ENCODE measurements around the gene WDR75. TPM values are rescaled to one million over a fixed set of nuclear protein-coding genes. Genes with fewer than 3 reads are reported as not detected.

The WDR75 gene
- total and polyA plus RNA-seq, 2 donors from 2014 or later: 15.6 to 28.3 TPM

DNA sequence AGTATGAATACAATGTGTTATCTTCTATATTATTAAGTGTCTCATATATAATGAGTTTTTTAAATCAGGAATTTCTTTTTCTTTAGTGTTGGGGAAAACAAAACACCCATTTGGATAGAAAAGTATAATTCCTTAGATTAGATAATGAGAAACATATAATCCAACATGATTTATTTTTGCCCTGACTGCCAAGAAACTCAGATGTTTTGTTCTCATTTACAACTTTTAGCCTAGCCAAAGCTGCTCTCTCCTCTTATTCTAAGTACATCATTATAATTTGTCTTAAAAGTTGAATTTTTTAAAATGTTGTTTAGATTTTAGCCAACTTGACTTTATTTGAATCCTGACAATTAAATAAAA is 70.7 kb downstream of the WDR75 start:
- no peaks in the 10 kb centered on the region for H3K36me3 ChIP-seq (ENCODE audit: control insufficient read depth in 2 of 3, insufficient read depth in 3 of 3, low read length in 3 of 3)
- H3K27ac ChIP-seq (ENCODE audit: low read depth in 2 of 2, low read length in 2 of 2): no peak overlapping the region
- FAIRE-seq (no peak), DNase-seq (no peak)
- TF ChIP-seq CTCF (IDR thresholded peaks at IDR 0.05; ENCODE audit: borderline replicate concordance, extremely low read depth, insufficient read depth): no peak
- H3K9ac ChIP-seq (ENCODE audit: low read length in 3 of 3): no peak overlapping the region
- no peaks in the 10 kb centered on the region for H3K9me3 ChIP-seq (ENCODE audit: control insufficient read depth in 2 of 3, insufficient read depth in 1 of 3, low read length in 3 of 3)
- H3K4me1 ChIP-seq (ENCODE audit: control insufficient read depth in 2 of 3, insufficient read depth in 2 of 3, low read depth in 1 of 3, low read length in 3 of 3): no peaks in the 10 kb centered on the region
- H3K4me3 ChIP-seq (ENCODE audit: low read length in 3 of 3): no peak overlapping the region
- intact Hi-C loops (cut with DNase I): no loop called here
- no peaks in the 10 kb centered on the region for H3K27me3 ChIP-seq (ENCODE audit: control insufficient read depth, insufficient read depth, low read length)

- H3K9me3 ChIP-seq (ENCODE audit: control insufficient read depth in 2 of 3, insufficient read depth in 1 of 3, low read length in 3 of 3): no peaks in the 10 kb centered on the region
- no peak overlapping the region for H3K9ac ChIP-seq (ENCODE audit: low read length in 3 of 3)
- FAIRE-seq: no peak
- H3K27me3 ChIP-seq (ENCODE audit: control insufficient read depth, insufficient read depth, low read length): no peaks in the 10 kb centered on the region
- no peak overlapping the region for H3K27ac ChIP-seq (ENCODE audit: low read depth in 2 of 2, low read length in 2 of 2)
- H3K4me3 ChIP-seq (ENCODE audit: low read length in 3 of 3): no peak overlapping the region
- H3K36me3 ChIP-seq (ENCODE audit: control insufficient read depth in 2 of 3, insufficient read depth in 3 of 3, low read length in 3 of 3): no peaks in the 10 kb centered on the region
- DNase-seq: no peak
- no peaks in the 10 kb centered on the region for H3K4me1 ChIP-seq (ENCODE audit: control insufficient read depth in 2 of 3, insufficient read depth in 2 of 3, low read depth in 1 of 3, low read length in 3 of 3)
- TF ChIP-seq CTCF (IDR thresholded peaks at IDR 0.05; ENCODE audit: borderline replicate concordance, extremely low read depth, insufficient read depth): no peak
- intact Hi-C loops (cut with DNase I): no loop called here
Measured at GRCh38 chr2:189512879-189513278, 71.6 kb downstream of the WDR75 start.

GRCh38 chr2:189514104-189514503 is 72.8 kb downstream of the WDR75 start:
- no peak overlapping the region for H3K4me3 ChIP-seq (ENCODE audit: low read length in 3 of 3)
- no peak for FAIRE-seq

More at GRCh38 chr2:189514104-189514503, 72.8 kb downstream of the WDR75 start:
- no peak for TF ChIP-seq CTCF (IDR thresholded peaks at IDR 0.05; ENCODE audit: borderline replicate concordance, extremely low read depth, insufficient read depth)
- no peak for DNase-seq
- Histone ChIP-seq H3K4me1 (ENCODE audit: control insufficient read depth in 2 of 3, insufficient read depth in 2 of 3, low read depth in 1 of 3, low read length in 3 of 3) (no peaks in the 10 kb centered on the region), H3K27me3 (ENCODE audit: control insufficient read depth, insufficient read depth, low read length) (no peaks in the 10 kb centered on the region), H3K36me3 (ENCODE audit: control insufficient read depth in 2 of 3, insufficient read depth in 3 of 3, low read length in 3 of 3) (no peaks in the 10 kb centered on the region), H3K9ac (ENCODE audit: low read length in 3 of 3) (no peak overlapping the region), H3K9me3 (ENCODE audit: control insufficient read depth in 2 of 3, insufficient read depth in 1 of 3, low read length in 3 of 3) (no peaks in the 10 kb centered on the region), H3K27ac (ENCODE audit: low read depth in 2 of 2, low read length in 2 of 2) (no peak overlapping the region)
- intact Hi-C loops (cut with DNase I): no loop called here

Data from kidney (tissue), 14 donors.